GM12891 (cell line): ENCODE results near the gene CRIP2.

ENCODE experiments used
- POLR2A ChIP-seq: IDR thresholded peaks from 2 replicates; pipeline ENCODE4 v1.6.1; 2011; ENCODE audit warnings: low read depth, low read length, control low read depth
- POLR2AphosphoS5 ChIP-seq: IDR thresholded peaks from 2 replicates; pipeline ENCODE4 v1.6.1; 2011; ENCODE audit warnings: low read depth, low read length, control low read depth
- POU2F2 ChIP-seq: IDR thresholded peaks from 2 replicates; pipeline ENCODE4 v1.6.1; 2011; ENCODE audit warnings: low read depth, mild to moderate bottlenecking, control low read depth, low read length, moderate library complexity
- TAF1 ChIP-seq: IDR thresholded peaks from 2 replicates; pipeline ENCODE4 v1.6.1; 2011; ENCODE audit warnings: low read depth, low read length, control low read depth

GRCh38 chr14:105528586-105529318 is 54.1 kb downstream of the CRIP2 start:
- TF ChIP-seq POLR2A (no peak), POU2F2 (no peak), POLR2AphosphoS5 (no peak), TAF1 (no peak)
